K562 (cell line): ENCODE data around the gene ERMP1. TPM values are rescaled to one million over a fixed set of nuclear protein-coding genes. Genes with fewer than 3 reads are reported as not detected.

Experiments used
- ARID1B ChIP-seq: fragments of 450-650 bp; IDR thresholded peaks from 2 replicates; pipeline ENCODE4 v1.6.1; 2016; ENCODE audit warnings: antibody characterized with exemption, mild to moderate bottlenecking, inconsistent platforms
- CEBPB ChIP-seq: fragments of 450-650 bp; IDR thresholded peaks from 2 replicates; pipeline ENCODE4 v1.6.1; 2016; ENCODE audit warnings: missing genetic modification characterization, missing compliant biosample characterization
- DPF2 ChIP-seq: fragments of 450-650 bp; IDR thresholded peaks from 2 replicates; pipeline ENCODE4 v1.6.1; 2016
- FOSL1 ChIP-seq: fragments of 200-800 bp; sonication (Bioruptor generic); conservative IDR thresholded peaks from 2 replicates; pipeline ENCODE4 v1.6.1; 2016; ENCODE audit warnings: missing genetic modification characterization, missing compliant biosample characterization
- JUN ChIP-seq, 2 experiments: sonication (generic) in 1 of 2; formaldehyde crosslinking in 1 of 2; IDR thresholded peaks; 2 replicates each; pipeline versions ENCODE4 v1.6.1 to v1.8.0; 2012 to 2022; ENCODE audit warnings: borderline replicate concordance in 2 of 2, mild to moderate bottlenecking in 2 of 2, improper control_type of control experiment in 1 of 2, low read depth in 1 of 2, low read length in 1 of 2, missing genetic modification reagents in 1 of 2
- JUND ChIP-seq, 2 experiments: IDR thresholded peaks; 2 replicates in 1 of 2; 3 replicates in 1 of 2; pipeline ENCODE4 v1.6.1; 2011; ENCODE audit warnings: borderline replicate concordance in 2 of 2, low read depth in 2 of 2, low read length in 2 of 2, improper control_type of control experiment in 1 of 2, missing biosample characterization in 1 of 2, missing genetic modification characterization in 1 of 2, missing genetic modification reagents in 1 of 2
- MAFK ChIP-seq: IDR thresholded peaks from 2 replicates; pipeline ENCODE4 v1.6.1; 2011; ENCODE audit warnings: low read length, improper control_type of control experiment
- SMARCC2 ChIP-seq: fragments of 450-650 bp; IDR thresholded peaks from 2 replicates; pipeline ENCODE4 v1.6.1; 2017; ENCODE audit warnings: antibody characterized with exemption, moderate library complexity, mild to moderate bottlenecking, low read depth
- SOX6 ChIP-seq: fragments of 450-650 bp; IDR thresholded peaks from 2 replicates; pipeline ENCODE4 v1.6.1; 2014; ENCODE audit warnings: mild to moderate bottlenecking
- TEAD1 ChIP-seq, 2 experiments: fragments of 450-650 bp in 1 of 2; sonication (generic) in 1 of 2; formaldehyde crosslinking; IDR thresholded peaks; 2 replicates each; pipeline versions ENCODE4 v1.4.0 to v1.8.0; 2020 to 2022; ENCODE audit warnings: mild to moderate bottlenecking in 2 of 2, missing genetic modification reagents in 1 of 2
- TRIM24 ChIP-seq, 2 experiments: fragments of 450-650 bp; IDR thresholded peaks; 2 replicates each; pipeline ENCODE4 v1.6.1; 2016
- WHSC1 ChIP-seq: IDR thresholded peaks from one replicate; pipeline ENCODE4 v1.6.1; 2012; ENCODE audit warnings: low read length, control low read depth, inconsistent platforms
- XRCC4 ChIP-seq: IDR thresholded peaks from one replicate; pipeline ENCODE4 v1.6.1; 2011; ENCODE audit not compliant: insufficient read depth, insufficient read length; ENCODE audit errors: extremely low read depth
- ZNF316 ChIP-seq: fragments of 450-650 bp; IDR thresholded peaks from 2 replicates; pipeline ENCODE4 v1.6.1; 2016
- polyA plus RNA-seq, 8 experiments: library from polyadenylated mRNA; depleted of rRNA in 4 of 8; stranded (reverse) in 5 of 8; unstranded in 3 of 8; fragments of >200 nt; fragmentation: Nextera tagmentation in 2 of 8; fragmentation: Illumina TruSeq in 1 of 8; extraction: Ambion mirVana in 2 of 8; extraction: Trizol in 1 of 8; gene quantifications; 2 replicates each; pipeline versions ENCODE4 v1.2.1 to v1.2.3, GENCODE V29; 2011 to 2014; ENCODE audit warnings: inconsistent platforms in 1 of 8, missing spikeins in 1 of 8
- total RNA-seq, 7 experiments: library from RNA; depleted of rRNA in 6 of 7; stranded (reverse); fragments of >200 nt in 6 of 7; fragmentation: Illumina TruSeq in 2 of 7; extraction: Trizol in 2 of 7; gene quantifications; 2 replicates each; pipeline versions ENCODE4 v1.2.1 to v1.2.3, GENCODE V29; 2011 to 2021; ENCODE audit warnings: low replicate concordance in 1 of 7
- TF ChIP-seq, protein P1 (sequence below): fragments of 450-650 bp; IDR thresholded peaks from 2 replicates; pipeline ENCODE4 v1.6.1; 2016; ENCODE audit warnings: borderline replicate concordance
- TF ChIP-seq, protein P2 (sequence below): fragments of 450-650 bp; formaldehyde crosslinking; IDR thresholded peaks from 2 replicates; pipeline ENCODE4 v1.4.0; 2022; ENCODE audit warnings: mild to moderate bottlenecking, moderate library complexity
- TF ChIP-seq, protein P3 (sequence below), 2 experiments: fragments of 450-650 bp; IDR thresholded peaks; 2 replicates each; pipeline ENCODE4 v1.6.1; 2016; ENCODE audit warnings: mild to moderate bottlenecking in 2 of 2, borderline replicate concordance in 1 of 2, low read depth in 1 of 2, moderate library complexity in 1 of 2

Gene ERMP1
- total and polyA plus RNA-seq, 9 of the 15 experiments (the other 6 are each of a cell fraction or from before 2014, with no cell fraction given) = 2.5 to 26.3 (median 12.6) TPM

DNA sequence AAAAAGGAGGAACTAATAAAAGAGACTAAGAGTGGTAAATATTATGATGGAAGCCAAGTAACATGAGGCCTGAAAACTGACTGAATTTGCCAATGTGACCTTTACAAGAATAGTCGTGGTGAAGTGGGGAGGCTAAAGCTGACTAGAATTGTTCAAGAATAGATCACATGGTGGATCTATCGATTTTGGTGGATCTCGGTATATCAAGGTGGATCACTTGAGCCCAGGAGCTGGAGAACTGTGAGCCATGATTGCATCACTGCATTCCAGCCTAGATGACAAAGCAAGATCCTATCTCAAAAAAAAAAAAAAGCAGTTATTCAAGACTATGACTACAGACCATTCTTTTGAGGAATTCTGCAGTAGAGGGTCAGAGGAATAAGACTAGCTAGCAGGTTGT is 15.1 kb downstream of the ERMP1 start (continued):
- TF ChIP-seq JUND (IDR thresholded peaks at IDR 0.05; ENCODE audit: borderline replicate concordance, low read depth, low read length) (peak; percentile 68; the same call in 1 of the 2 replicates), JUND (tag; IDR thresholded peaks at IDR 0.05; ENCODE audit: borderline replicate concordance, low read depth, low read length) (peak; percentile 48; the same call in 2 of the 3 replicates), TEAD1 (CRISPR knock-in tag; IDR thresholded peaks at IDR 0.05) (peak in 1 of 2 experiments; percentile 88; a peak in 2 of 4 replicates), TRIM24 (IDR thresholded peaks at IDR 0.05) (peak; percentile 47 to 71), XRCC4 (no peak), FOSL1 (tag) (peak; percentile 77), SOX6 (peak; percentile 34; the same call in 1 of the 2 replicates), WHSC1 (no peak), DPF2 (peak; percentile 60; the same call in 1 of the 2 replicates), MAFK (peak; percentile 7; the same call in 1 of the 2 replicates), ZNF316 (peak; percentile 19; the same call in 1 of the 2 replicates), SMARCC2 (0 out of 2 replicates have a peak, but pooled peaks have one; percentile 19), ARID1B (peak; percentile 54; the same call in 1 of the 2 replicates), CEBPB (tag) (peak; percentile 77), JUN (IDR thresholded peaks at IDR 0.05; ENCODE audit: borderline replicate concordance, low read depth, low read length) (0 out of 2 replicates have a peak, but pooled peaks have one; percentile 50), JUN (CRISPR knock-in tag; IDR thresholded peaks at IDR 0.05; ENCODE audit: borderline replicate concordance) (no peak)
- TF ChIP-seq, protein P1, sequence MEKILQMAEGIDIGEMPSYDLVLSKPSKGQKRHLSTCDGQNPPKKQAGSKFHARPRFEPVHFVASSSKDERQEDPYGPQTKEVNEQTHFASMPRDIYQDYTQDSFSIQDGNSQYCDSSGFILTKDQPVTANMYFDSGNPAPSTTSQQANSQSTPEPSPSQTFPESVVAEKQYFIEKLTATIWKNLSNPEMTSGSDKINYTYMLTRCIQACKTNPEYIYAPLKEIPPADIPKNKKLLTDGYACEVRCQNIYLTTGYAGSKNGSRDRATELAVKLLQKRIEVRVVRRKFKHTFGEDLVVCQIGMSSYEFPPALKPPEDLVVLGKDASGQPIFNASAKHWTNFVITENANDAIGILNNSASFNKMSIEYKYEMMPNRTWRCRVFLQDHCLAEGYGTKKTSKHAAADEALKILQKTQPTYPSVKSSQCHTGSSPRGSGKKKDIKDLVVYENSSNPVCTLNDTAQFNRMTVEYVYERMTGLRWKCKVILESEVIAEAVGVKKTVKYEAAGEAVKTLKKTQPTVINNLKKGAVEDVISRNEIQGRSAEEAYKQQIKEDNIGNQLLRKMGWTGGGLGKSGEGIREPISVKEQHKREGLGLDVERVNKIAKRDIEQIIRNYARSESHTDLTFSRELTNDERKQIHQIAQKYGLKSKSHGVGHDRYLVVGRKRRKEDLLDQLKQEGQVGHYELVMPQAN = no peak
- TF ChIP-seq, protein P2, sequence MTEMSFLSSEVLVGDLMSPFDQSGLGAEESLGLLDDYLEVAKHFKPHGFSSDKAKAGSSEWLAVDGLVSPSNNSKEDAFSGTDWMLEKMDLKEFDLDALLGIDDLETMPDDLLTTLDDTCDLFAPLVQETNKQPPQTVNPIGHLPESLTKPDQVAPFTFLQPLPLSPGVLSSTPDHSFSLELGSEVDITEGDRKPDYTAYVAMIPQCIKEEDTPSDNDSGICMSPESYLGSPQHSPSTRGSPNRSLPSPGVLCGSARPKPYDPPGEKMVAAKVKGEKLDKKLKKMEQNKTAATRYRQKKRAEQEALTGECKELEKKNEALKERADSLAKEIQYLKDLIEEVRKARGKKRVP = 0 out of 2 replicates have a peak, but pooled peaks have one; percentile 21
- TF ChIP-seq, protein P3, sequence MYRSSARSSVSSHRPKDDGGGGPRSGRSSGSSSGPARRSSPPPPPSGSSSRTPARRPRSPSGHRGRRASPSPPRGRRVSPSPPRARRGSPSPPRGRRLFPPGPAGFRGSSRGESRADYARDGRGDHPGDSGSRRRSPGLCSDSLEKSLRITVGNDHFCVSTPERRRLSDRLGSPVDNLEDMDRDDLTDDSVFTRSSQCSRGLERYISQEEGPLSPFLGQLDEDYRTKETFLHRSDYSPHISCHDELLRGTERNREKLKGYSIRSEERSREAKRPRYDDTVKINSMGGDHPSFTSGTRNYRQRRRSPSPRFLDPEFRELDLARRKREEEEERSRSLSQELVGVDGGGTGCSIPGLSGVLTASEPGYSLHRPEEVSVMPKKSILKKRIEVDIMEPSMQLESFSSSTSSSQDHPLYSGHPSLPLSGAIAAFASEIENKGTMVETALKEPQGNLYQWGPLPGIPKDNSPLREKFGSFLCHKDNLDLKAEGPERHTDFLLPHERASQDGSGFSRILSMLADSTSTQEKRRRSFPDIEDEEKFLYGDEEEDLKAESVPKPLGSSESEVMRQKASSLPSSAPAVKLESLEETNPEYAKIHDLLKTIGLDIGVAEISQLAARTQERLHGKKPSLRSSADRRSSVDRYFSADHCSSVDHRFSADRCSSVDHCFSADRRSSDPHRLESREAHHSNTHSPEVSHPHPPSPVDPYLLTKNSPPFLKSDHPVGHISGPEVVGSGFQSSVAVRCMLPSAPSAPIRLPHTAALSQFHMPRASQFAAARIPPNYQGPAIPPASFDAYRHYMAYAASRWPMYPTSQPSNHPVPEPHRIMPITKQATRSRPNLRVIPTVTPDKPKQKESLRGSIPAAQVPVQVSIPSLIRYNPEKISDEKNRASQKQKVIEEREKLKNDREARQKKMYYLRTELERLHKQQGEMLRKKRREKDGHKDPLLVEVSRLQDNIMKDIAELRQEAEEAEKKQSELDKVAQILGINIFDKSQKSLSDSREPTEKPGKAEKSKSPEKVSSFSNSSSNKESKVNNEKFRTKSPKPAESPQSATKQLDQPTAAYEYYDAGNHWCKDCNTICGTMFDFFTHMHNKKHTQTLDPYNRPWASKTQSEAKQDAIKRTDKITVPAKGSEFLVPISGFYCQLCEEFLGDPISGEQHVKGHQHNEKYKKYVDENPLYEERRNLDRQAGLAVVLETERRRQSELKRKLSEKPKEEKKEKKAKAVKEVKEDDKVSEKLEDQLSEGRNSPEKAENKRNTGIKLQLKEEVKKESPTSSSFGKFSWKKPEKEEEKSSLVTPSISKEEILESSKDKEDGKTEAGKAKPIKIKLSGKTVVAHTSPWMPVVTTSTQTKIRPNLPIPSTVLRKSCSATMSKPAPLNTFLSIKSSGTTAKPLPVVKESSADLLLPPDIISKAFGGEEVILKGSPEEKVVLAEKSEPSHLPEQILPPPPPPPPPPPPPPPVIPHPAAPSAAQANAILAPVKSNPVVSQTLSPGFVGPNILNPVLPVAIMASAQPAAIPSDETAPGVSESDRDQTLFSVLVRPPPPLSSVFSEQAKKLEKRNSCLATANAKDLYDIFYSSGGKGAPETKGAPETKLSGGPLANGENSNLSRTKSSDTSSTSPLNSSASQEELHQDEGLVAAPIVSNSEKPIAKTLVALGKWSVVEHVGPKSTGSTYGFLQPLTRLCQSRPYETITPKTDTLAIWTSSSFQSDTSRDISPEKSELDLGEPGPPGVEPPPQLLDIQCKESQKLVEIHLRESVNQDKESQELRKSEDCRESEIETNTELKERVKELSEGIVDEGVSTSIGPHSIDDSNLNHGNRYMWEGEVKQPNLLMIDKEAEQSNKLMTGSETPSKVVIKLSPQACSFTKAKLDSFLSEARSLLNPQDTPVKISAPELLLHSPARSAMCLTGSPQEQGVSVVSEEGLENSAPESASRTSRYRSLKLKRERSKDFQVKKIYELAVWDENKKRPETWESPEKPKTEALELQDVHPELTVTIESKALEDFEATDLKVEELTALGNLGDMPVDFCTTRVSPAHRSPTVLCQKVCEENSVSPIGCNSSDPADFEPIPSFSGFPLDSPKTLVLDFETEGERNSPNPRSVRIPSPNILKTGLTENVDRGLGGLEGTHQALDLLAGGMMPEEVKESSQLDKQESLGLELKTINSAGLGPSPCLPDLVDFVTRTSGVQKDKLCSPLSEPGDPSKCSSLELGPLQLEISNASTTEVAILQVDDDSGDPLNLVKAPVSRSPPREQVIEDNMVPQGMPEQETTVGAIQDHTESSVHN (IDR thresholded peaks at IDR 0.05; ENCODE audit: borderline replicate concordance in 1 of 2, low read depth in 1 of 2) = peak in 1 of 2 experiments; percentile 61; a peak in 2 of 4 replicates
